Measurements from ENCODE around the gene SSTR3. TPM values are rescaled to one million over a fixed set of nuclear protein-coding genes. Genes with fewer than 3 reads are reported as not detected.

The SSTR3 gene
- total RNA-seq, 2 experiments from 2014 or later: 1.9 to 2.1 TPM

DNA sequence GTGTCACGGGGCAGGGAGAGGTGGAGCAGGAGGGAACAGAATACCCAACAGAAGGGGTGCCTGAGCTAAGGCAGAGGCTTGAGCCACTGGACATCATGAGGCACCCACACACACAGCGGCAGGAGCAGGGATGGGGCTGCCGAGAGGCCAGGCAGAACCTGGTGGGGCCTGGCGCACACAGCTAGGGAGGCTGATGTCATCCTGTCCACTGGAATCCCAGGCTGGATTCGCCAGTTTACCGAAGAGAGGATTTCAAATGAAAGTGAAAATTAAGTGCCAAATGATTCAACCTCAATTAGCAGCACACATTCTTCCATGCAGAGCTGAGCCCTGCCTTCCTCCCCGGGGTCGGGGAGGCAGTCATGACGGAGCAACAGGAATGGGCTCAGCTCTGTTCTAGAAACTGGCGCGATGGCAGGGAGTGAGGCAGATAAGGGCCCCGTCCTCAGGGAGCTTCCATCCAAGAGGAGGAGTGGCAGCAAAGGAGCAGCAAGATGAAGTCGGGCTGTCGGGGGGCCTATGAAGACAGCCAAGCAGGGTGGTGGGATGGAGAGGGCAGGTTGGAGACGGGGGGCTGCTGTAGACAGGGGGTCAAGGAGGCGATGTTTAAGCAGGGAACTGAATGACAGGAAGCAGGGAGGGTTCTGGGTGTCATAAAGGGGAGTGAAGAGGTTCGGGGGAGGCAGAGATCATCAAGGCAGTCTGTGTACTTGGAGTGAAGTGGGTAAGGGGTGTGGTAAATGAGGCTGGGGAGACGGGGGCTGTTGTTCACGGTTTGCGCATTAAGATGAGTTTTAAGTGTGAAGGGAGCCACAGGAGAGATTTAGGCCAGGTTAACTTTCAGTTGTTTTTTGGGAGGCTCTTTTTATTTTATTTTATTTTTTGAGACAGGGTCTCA lies 25.3 kb upstream of the SSTR3 start:
- Histone ChIP-seq H3K27ac (ENCODE audit: low read depth in 1 of 2, low read length in 2 of 2) (peak overlapping the region; percentile 73 to 96), H3K4me3 (ENCODE audit: low read length) (peak overlapping the region; percentile 34), H3K36me3 (ENCODE audit: insufficient read depth, low read length) (peaks cover 87% of the 10 kb centered on the region), H3K4me1 (ENCODE audit: insufficient read depth, low read length) (peaks cover 100% of the 10 kb centered on the region), H3K9me3 (ENCODE audit: control insufficient read depth in 1 of 2, insufficient read depth in 1 of 2, low read length in 2 of 2) (no peaks in the 10 kb centered on the region), H3K27me3 (ENCODE audit: control insufficient read depth in 1 of 2, insufficient read depth in 2 of 2, low read length in 2 of 2) (no peaks in the 10 kb centered on the region)
- no peak for TF ChIP-seq CTCF (IDR thresholded peaks at IDR 0.05)
- CTCF ChIA-PET: interaction anchor here (0.6 to 9.8 kb wide), 17 partner anchors 8 to 107 kb away, joined by 3 to 139 read pairs (median 4); no protein-coding TSS in a partner anchor
- intact Hi-C loops (cut with DNase I, micrococcal nuclease): loop anchor here (1.0 to 2.0 kb wide), 5 partner anchors 18 to 45 kb away; partner anchors contain the start of gene CYTH4 (in 1 of the 2)
- peaks cover 98% of the 10 kb centered on the region for H3K4me1 Mint-ChIP-seq (ENCODE audit: low read depth)
- H3K27me3 Mint-ChIP-seq: no peaks in the 10 kb centered on the region
- POLR2A ChIA-PET: interaction anchor here (0.7 to 10.5 kb wide), 16 partner anchors 7 to 115 kb away, joined by 3 to 281 read pairs (median 6); partner anchors contain the start of genes CYTH4 and IL2RB
- no peaks in the 10 kb centered on the region for H3K9me3 Mint-ChIP-seq
- ATAC-seq (ENCODE audit: poor library complexity): peak; percentile 13
- H3K27ac Mint-ChIP-seq: peak overlapping the region; percentile 97
- peak overlapping the region; percentile 95 for H3K4me3 Mint-ChIP-seq
- H3K36me3 Mint-ChIP-seq (ENCODE audit: low read depth): peaks cover 98% of the 10 kb centered on the region
- peak in 5 of 14 experiments; percentile 18 to 46 (median 38) for DNase-seq

DNA sequence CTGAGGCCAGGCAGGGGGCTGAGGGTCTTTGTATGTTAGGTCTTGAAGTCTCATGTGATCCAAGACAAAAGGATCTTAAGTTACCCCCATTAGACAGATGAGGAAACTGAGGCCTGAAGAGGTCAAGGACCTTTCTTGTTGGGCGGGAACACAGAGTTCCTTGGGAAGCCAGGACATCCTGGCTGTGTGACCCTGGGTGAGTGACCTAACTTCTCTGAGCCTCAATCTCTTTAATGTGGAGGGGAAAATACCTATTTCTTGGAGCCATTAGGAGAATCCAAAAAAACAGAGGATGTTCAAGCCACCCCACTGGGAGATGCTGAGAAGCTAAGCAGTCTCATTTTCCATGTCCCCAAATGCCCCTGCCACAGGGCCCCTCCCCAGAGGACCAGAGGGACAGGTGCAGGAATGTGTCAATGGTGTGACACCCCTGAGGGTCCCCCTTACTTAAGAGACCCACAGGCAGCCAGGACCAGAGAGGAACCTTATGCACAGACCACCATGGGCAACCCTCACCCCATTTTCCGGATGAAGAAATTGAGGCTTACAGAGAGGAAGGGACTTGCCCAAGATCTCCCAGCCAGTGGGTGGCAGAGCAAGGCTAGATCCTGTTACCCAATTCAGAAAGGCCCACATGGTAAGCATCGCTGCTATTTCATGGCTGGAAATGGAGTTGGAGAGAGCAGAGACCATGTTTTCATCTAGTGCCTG lies 23.8 kb upstream of the SSTR3 start:
- no peaks in the 10 kb centered on the region for H3K27me3 ChIP-seq (ENCODE audit: control insufficient read depth in 1 of 2, insufficient read depth in 2 of 2, low read length in 2 of 2)
- peak overlapping the region; percentile 58 to 90 for H3K27ac ChIP-seq (ENCODE audit: low read depth in 1 of 2, low read length in 2 of 2)
- intact Hi-C loops (cut with DNase I, micrococcal nuclease): loop anchor here in 1 of 2 experiments (2.0 kb wide), 2 partner anchors 17 to 35 kb away; no protein-coding TSS in a partner anchor
- no peak overlapping the region for H3K4me3 ChIP-seq (ENCODE audit: low read length)
- no peak for TF ChIP-seq CTCF (IDR thresholded peaks at IDR 0.05)
- Mint-ChIP-seq H3K27me3 (no peaks in the 10 kb centered on the region), H3K4me3 (peak overlapping the region; percentile 82), H3K36me3 (ENCODE audit: low read depth) (peaks cover 98% of the 10 kb centered on the region), H3K27ac (peak overlapping the region; percentile 97), H3K4me1 (ENCODE audit: low read depth) (peaks cover 99% of the 10 kb centered on the region), H3K9me3 (no peaks in the 10 kb centered on the region)
- ATAC-seq (ENCODE audit: poor library complexity) (no peak), DNase-seq (peak in 2 of 14 experiments; percentile 42 to 53)
- ChIA-PET CTCF (interaction anchor here (2.5 kb wide), 1 partner anchor 18 kb away, joined by 21 read pairs; no protein-coding TSS in a partner anchor), POLR2A (no interaction called here)
- peaks cover 100% of the 10 kb centered on the region for H3K4me1 ChIP-seq (ENCODE audit: insufficient read depth, low read length)
- H3K36me3 ChIP-seq (ENCODE audit: insufficient read depth, low read length): peaks cover 97% of the 10 kb centered on the region
- H3K9me3 ChIP-seq (ENCODE audit: control insufficient read depth in 1 of 2, insufficient read depth in 1 of 2, low read length in 2 of 2): no peaks in the 10 kb centered on the region
